GM12891 (cell line): ENCODE data around the gene ELOVL6.
"Not testable (repeated sequence)": the region's sequence is repeated elsewhere in the genome, so short reads cannot be mapped to it uniquely, and the experiment has no call there.

Source experiments
- DNase-seq: peaks from one replicate; pipeline ENCODE4 v3.0.0; 2011; ENCODE audit warnings: low spot score; ENCODE audit not compliant: insufficient read length
- FAIRE-seq: peaks from 2 replicates; lab custom pipeline; 2011; peaks lifted over from hg19 to GRCh38; lab: Jason Lieb, UNC
- PAX5 ChIP-seq: IDR thresholded peaks from 2 replicates; pipeline ENCODE4 v1.6.1; 2011; ENCODE audit warnings: low read length, moderate library complexity, mild to moderate bottlenecking; ENCODE audit not compliant: insufficient read depth, severe bottlenecking
- POLR2A ChIP-seq: IDR thresholded peaks from 2 replicates; pipeline ENCODE4 v1.6.1; 2011; ENCODE audit warnings: low read depth, low read length, control low read depth
- POLR2AphosphoS5 ChIP-seq: IDR thresholded peaks from 2 replicates; pipeline ENCODE4 v1.6.1; 2011; ENCODE audit warnings: low read depth, low read length, control low read depth
- POU2F2 ChIP-seq: IDR thresholded peaks from 2 replicates; pipeline ENCODE4 v1.6.1; 2011; ENCODE audit warnings: low read depth, mild to moderate bottlenecking, control low read depth, low read length, moderate library complexity
- SPI1 ChIP-seq: IDR thresholded peaks from 2 replicates; pipeline ENCODE4 v1.6.1; 2011; ENCODE audit warnings: low read depth, low read length, control low read depth
- TAF1 ChIP-seq: IDR thresholded peaks from 2 replicates; pipeline ENCODE4 v1.6.1; 2011; ENCODE audit warnings: low read depth, low read length, control low read depth

The ELOVL6 gene

GRCh38 chr4:110160618-110161017, 37.8 kb downstream of the ELOVL6 start:
- no peak for FAIRE-seq
- no peak for DNase-seq
- no peak for TF ChIP-seq POLR2AphosphoS5
- no peak for TF ChIP-seq PAX5
- TF ChIP-seq SPI1: no peak
- TF ChIP-seq POLR2A: no peak
- no peak for TF ChIP-seq TAF1
- no peak for TF ChIP-seq POU2F2

GRCh38 chr4:110159541-110159940, 38.9 kb downstream of the ELOVL6 start:
- FAIRE-seq: no peak
- TF ChIP-seq POLR2AphosphoS5: no peak
- no peak for TF ChIP-seq POU2F2
- no peak for TF ChIP-seq TAF1
- no peak for TF ChIP-seq SPI1
- no peak for TF ChIP-seq POLR2A
- no peak for TF ChIP-seq PAX5
- no peak for DNase-seq

- no peak for FAIRE-seq
Measured at GRCh38 chr4:110157580-110157979, 40.8 kb downstream of the ELOVL6 start.

GRCh38 chr4:110157166-110157565, 41.2 kb downstream of the ELOVL6 start:
- not testable (repeated sequence) for DNase-seq, FAIRE-seq

More at GRCh38 chr4:110157580-110157979, 40.8 kb downstream of the ELOVL6 start:
- TF ChIP-seq POLR2A: no peak
- TF ChIP-seq PAX5: no peak
- TF ChIP-seq POLR2AphosphoS5: no peak
- TF ChIP-seq SPI1: no peak
- no peak for TF ChIP-seq TAF1
- TF ChIP-seq POU2F2: no peak
- DNase-seq: no peak

- DNase-seq (no peak), FAIRE-seq (no peak)
Measured at GRCh38 chr4:110156442-110156841, 42.0 kb downstream of the ELOVL6 start.

GRCh38 chr4:110155654-110156053, 42.8 kb downstream of the ELOVL6 start:
- no peak for DNase-seq
- peak; percentile 43 for FAIRE-seq
- TF ChIP-seq TAF1 (no peak), POLR2AphosphoS5 (no peak), POU2F2 (no peak), PAX5 (no peak), POLR2A (no peak), SPI1 (no peak)

More at GRCh38 chr4:110156442-110156841, 42.0 kb downstream of the ELOVL6 start:
- TF ChIP-seq POLR2A: no peak
- no peak for TF ChIP-seq SPI1
- no peak for TF ChIP-seq POU2F2
- TF ChIP-seq PAX5: no peak
- TF ChIP-seq POLR2AphosphoS5: no peak
- TF ChIP-seq TAF1: no peak

GRCh38 chr4:110154582-110154981, 43.8 kb downstream of the ELOVL6 start:
- DNase-seq: no peak
- TF ChIP-seq POU2F2: no peak
- no peak for TF ChIP-seq SPI1
- no peak for TF ChIP-seq PAX5
- no peak for TF ChIP-seq POLR2A
- no peak for TF ChIP-seq POLR2AphosphoS5
- no peak for TF ChIP-seq TAF1
- peak; percentile 26 for FAIRE-seq

GRCh38 chr4:110152386-110152785, 46.0 kb downstream of the ELOVL6 start:
- no peak for TF ChIP-seq POLR2A
- TF ChIP-seq SPI1: no peak
- no peak for TF ChIP-seq TAF1
- TF ChIP-seq POU2F2: no peak
- TF ChIP-seq PAX5: no peak
- TF ChIP-seq POLR2AphosphoS5: no peak
- no peak for DNase-seq
- FAIRE-seq: peak; percentile 56

- TF ChIP-seq POLR2AphosphoS5: no peak
- TF ChIP-seq POU2F2: no peak
- no peak for TF ChIP-seq TAF1
- no peak for TF ChIP-seq PAX5
- no peak for TF ChIP-seq SPI1
- no peak for TF ChIP-seq POLR2A
- DNase-seq: no peak
- no peak for FAIRE-seq
Measured at GRCh38 chr4:110149089-110149488, 49.3 kb downstream of the ELOVL6 start.

GRCh38 chr4:110142461-110142860, 56.0 kb downstream of the ELOVL6 start:
- DNase-seq (no peak), FAIRE-seq (no peak)
- TF ChIP-seq PAX5 (no peak), POU2F2 (no peak), TAF1 (no peak), SPI1 (no peak), POLR2A (no peak), POLR2AphosphoS5 (no peak)
